K562 (cell line): ENCODE data around the gene ACKR3. TPM values are rescaled to one million over a fixed set of nuclear protein-coding genes. Genes with fewer than 3 reads are reported as not detected.

Source experiments
- ATAC-seq: fragments of 200-7000 bp; cut with Tn5 transposase; 3 replicates; pipeline ENCODE4 v1.9.1; 2020; ENCODE audit warnings: moderate library complexity
- BruUV-seq: library from RNA; stranded (reverse); fragments of 400-500 nt; replicated peaks from 2 replicates; lab custom pipeline; 2021; lab: Mats Ljungman, UMichigan
- CTCF ChIA-PET: fragments of 300-600 bp; formaldehyde crosslinking; extraction: SDS; loops from one replicate; lab custom pipeline; 2021; ENCODE audit warnings: low intra/inter-chr PET ratio; lab: Yijun Ruan, JAX
- POLR2A ChIA-PET: fragments of 300-600, 350-650 bp; sonication (Branson Sonifier 250); formaldehyde crosslinking; extraction: SDS; loops from one replicate; lab custom pipeline; 2021; ENCODE audit warnings: antibody characterized with exemption, inconsistent platforms; lab: Yijun Ruan, JAX
- DNase-seq, 4 experiments: peaks; one replicate each; pipeline versions ENCODE4 v3.0.0 to v3.0.0-alpha.2; 2011 to 2018; ENCODE audit warnings: low spot score in 3 of 4, mixed read lengths in 3 of 4; ENCODE audit errors: extremely low read depth in 1 of 4
- FAIRE-seq: peaks from 2 replicates; lab custom pipeline; 2011; peaks lifted over from hg19 to GRCh38; lab: Jason Lieb, UNC
- H2AFZ ChIP-seq: 2 replicates; pipeline ENCODE4 v1.6.0; 2011; ENCODE audit warnings: low read depth, low read length, control low read depth, inconsistent platforms
- H3K27ac ChIP-seq: fragments of 200-600 bp; 3 replicates; pipeline ENCODE4 v1.8.0; 2011; ENCODE audit warnings: low read depth, mild to moderate bottlenecking, control low read depth, inconsistent platforms, low read length, moderate library complexity, mixed read lengths; ENCODE audit errors: extremely low read depth
- H3K27me3 ChIP-seq, 2 experiments: fragments of 300-600 bp in 1 of 2; 2 replicates in 1 of 2; 3 replicates in 1 of 2; pipeline versions ENCODE4 v1.6.0 to v1.8.0; 2011; ENCODE audit warnings: inconsistent platforms in 2 of 2, low read length in 2 of 2, mild to moderate bottlenecking in 1 of 2, mixed read lengths in 1 of 2, moderate library complexity in 1 of 2; ENCODE audit not compliant: control insufficient read depth in 2 of 2, insufficient read depth in 2 of 2
- H3K36me3 ChIP-seq: fragments of 300-600 bp; 3 replicates; pipeline ENCODE4 v1.8.0; 2011; ENCODE audit warnings: mild to moderate bottlenecking, low read length, inconsistent platforms; ENCODE audit not compliant: control insufficient read depth, insufficient read depth
- H3K4me1 ChIP-seq, 2 experiments: fragments of 200-600 bp in 1 of 2; replicated peaks in 1 of 2; 2 replicates in 1 of 2; 3 replicates in 1 of 2; pipeline versions ENCODE4 v1.5.1 to v1.8.0; 2011; ENCODE audit warnings: inconsistent platforms in 2 of 2, low read length in 2 of 2, mild to moderate bottlenecking in 1 of 2, mixed read lengths in 1 of 2, moderate library complexity in 1 of 2; ENCODE audit not compliant: control insufficient read depth in 2 of 2, insufficient read depth in 2 of 2
- H3K4me2 ChIP-seq: 2 replicates; pipeline ENCODE4 v1.6.1; 2011; ENCODE audit warnings: low read length, control low read depth, inconsistent platforms, mixed read lengths; ENCODE audit not compliant: insufficient read depth
- H3K4me3 ChIP-seq: fragments of 200-600 bp; sonication (generic), shearing (Covaris generic); 2 replicates; pipeline ENCODE4 v1.5.1; 2016; ENCODE audit warnings: control low read depth, inconsistent platforms
- H3K79me2 ChIP-seq: fragments of 200-600 bp; 3 replicates; pipeline ENCODE4 v1.8.0; 2011; ENCODE audit warnings: low read length, inconsistent platforms; ENCODE audit not compliant: control insufficient read depth, insufficient read depth
- H3K9ac ChIP-seq, 2 experiments: 2 replicates each; pipeline versions ENCODE4 v1.6.0 to v1.6.1; 2011; ENCODE audit warnings: low read depth in 2 of 2, low read length in 2 of 2, control low read depth in 1 of 2, inconsistent platforms in 1 of 2, mild to moderate bottlenecking in 1 of 2, mixed read lengths in 1 of 2; ENCODE audit not compliant: insufficient read depth in 1 of 2
- H3K9me1 ChIP-seq: one replicate; pipeline ENCODE4 v1.6.0; 2011; ENCODE audit warnings: inconsistent platforms, mild to moderate bottlenecking, low read length, moderate library complexity; ENCODE audit not compliant: control insufficient read depth, insufficient read depth
- H3K9me3 ChIP-seq: replicated peaks from 2 replicates; pipeline ENCODE4 v1.5.1; 2011; ENCODE audit warnings: low read depth, low read length, inconsistent platforms; ENCODE audit not compliant: control insufficient read depth, insufficient read depth
- H4K20me1 ChIP-seq: replicated peaks from 2 replicates; pipeline ENCODE4 v1.6.1; 2011; ENCODE audit warnings: low read length, inconsistent platforms, mixed read lengths; ENCODE audit not compliant: control insufficient read depth, insufficient read depth
- BACH1 ChIP-seq: fragments of 200-800 bp; sonication (Bioruptor generic); IDR thresholded peaks from 2 replicates; pipeline ENCODE4 v1.6.1; 2016; ENCODE audit warnings: missing genetic modification characterization, missing compliant biosample characterization
- CEBPZ ChIP-seq: fragments of 150-350 bp; IDR thresholded peaks from 2 replicates; pipeline ENCODE4 v1.6.1; 2014; ENCODE audit warnings: low read depth, mild to moderate bottlenecking, low read length, borderline replicate concordance
- E2F6 ChIP-seq, 2 experiments: IDR thresholded peaks; 2 replicates each; pipeline ENCODE4 v1.6.1; 2011; ENCODE audit warnings: borderline replicate concordance in 1 of 2, control low read depth in 1 of 2, low read depth in 1 of 2, low read length in 1 of 2, mild to moderate bottlenecking in 1 of 2, mixed read lengths in 1 of 2, moderate library complexity in 1 of 2; ENCODE audit not compliant: insufficient read depth in 1 of 2, insufficient read length in 1 of 2, poor library complexity in 1 of 2, severe bottlenecking in 1 of 2; ENCODE audit errors: extremely low read depth in 1 of 2
- ELK3 ChIP-seq: fragments of 450-650 bp; formaldehyde crosslinking; IDR thresholded peaks from 2 replicates; pipeline ENCODE4 v1.4.0; 2020; ENCODE audit warnings: mild to moderate bottlenecking
- KDM4B ChIP-seq, 2 experiments: fragments of 450-650 bp in 1 of 2; sonication (generic) in 1 of 2; IDR thresholded peaks; 2 replicates each; pipeline ENCODE4 v1.6.1; 2016 to 2017; ENCODE audit warnings: borderline replicate concordance in 2 of 2, antibody characterized with exemption in 1 of 2, low read depth in 1 of 2, mild to moderate bottlenecking in 1 of 2
- MAX ChIP-seq: sonication (generic); formaldehyde crosslinking; IDR thresholded peaks from 2 replicates; pipeline ENCODE4 v1.9.0; 2022; ENCODE audit warnings: mild to moderate bottlenecking, missing genetic modification reagents
- WGBS: fragments of 100-300 bp; shearing (Covaris generic); methylation state at CpG from one replicate; pipeline ENCODE4 v1.1.6; 2016; ENCODE audit warnings: low coverage, mixed read lengths; ENCODE audit not compliant: insufficient coverage; ENCODE audit errors: missing lambda C conversion rate; 5-methylcytosine and 5-hydroxymethylcytosine counted together
- in situ Hi-C: fragments of 300-500 bp; cut with MboI; formaldehyde crosslinking; loops from 4 replicates; pipeline ENCODE4 v1.15.0; 2018; ENCODE audit warnings: inconsistent platforms, mixed read lengths
- intact Hi-C: fragments of 100-400 bp; cut with micrococcal nuclease; formaldehyde crosslinking; loops from 2 replicates; pipeline ENCODE4 v1.14.2; 2022
- polyA plus RNA-seq, 8 experiments: library from polyadenylated mRNA; depleted of rRNA in 4 of 8; stranded (reverse) in 5 of 8; unstranded in 3 of 8; fragments of >200 nt; fragmentation: Nextera tagmentation in 2 of 8; fragmentation: Illumina TruSeq in 1 of 8; extraction: Ambion mirVana in 2 of 8; extraction: Trizol in 1 of 8; gene quantifications; 2 replicates each; pipeline versions ENCODE4 v1.2.1 to v1.2.3, GENCODE V29; 2011 to 2014; ENCODE audit warnings: inconsistent platforms in 1 of 8, missing spikeins in 1 of 8
- total RNA-seq, 7 experiments: library from RNA; depleted of rRNA in 6 of 7; stranded (reverse); fragments of >200 nt in 6 of 7; fragmentation: Illumina TruSeq in 2 of 7; extraction: Trizol in 2 of 7; gene quantifications; 2 replicates each; pipeline versions ENCODE4 v1.2.1 to v1.2.3, GENCODE V29; 2011 to 2021; ENCODE audit warnings: low replicate concordance in 1 of 7

The ACKR3 gene
- total and polyA plus RNA-seq, 9 of the 15 experiments (the other 6 are each of a cell fraction or from before 2014, with no cell fraction given) = 0.07 TPM; not detected in 8

- no peak for TF ChIP-seq E2F6 (IDR thresholded peaks at IDR 0.05; ENCODE audit: borderline replicate concordance in 1 of 2, extremely low read depth in 1 of 2, insufficient read depth in 1 of 2, insufficient read length in 1 of 2, low read depth in 1 of 2, low read length in 1 of 2, poor library complexity in 1 of 2, severe bottlenecking in 1 of 2)
Measured at GRCh38 chr2:236548179-236548921, 21.3 kb upstream of the ACKR3 start (continued).

- 0% methylated on average over 2 of the region's 4 CpGs for WGBS
- POLR2A ChIA-PET = no interaction called here
- CTCF ChIA-PET = no interaction called here
- ATAC-seq (no peak), DNase-seq (no peak)
- in situ Hi-C loops (no loop called here), intact Hi-C loops (no loop called here)
- Histone ChIP-seq H3K4me2 (no peak overlapping the region), H4K20me1 (no peaks in the 10 kb centered on the region), H3K9me1 (no peaks in the 10 kb centered on the region), H3K9me3 (no peaks in the 10 kb centered on the region), H3K4me1 (no peaks in the 10 kb centered on the region)
- no peak for TF ChIP-seq BACH1 (tag)
- TF ChIP-seq KDM4B (IDR thresholded peaks at IDR 0.05; ENCODE audit: borderline replicate concordance in 2 of 2, low read depth in 1 of 2) = no peak
- no peak for TF ChIP-seq ELK3 (CRISPR knock-in tag)
- TF ChIP-seq MAX (CRISPR knock-in tag) = no peak
- TF ChIP-seq CEBPZ = no peak
- TF ChIP-seq, all 486 proteins: peak for 0
- H3K27me3 ChIP-seq = peaks cover 0 to 5% of the 10 kb centered on the region in 2 experiments; a peak in 1 of 5 replicates
- no peak overlapping the region for H3K4me3 ChIP-seq
- H3K27ac ChIP-seq = no peak overlapping the region
- H3K36me3 ChIP-seq = no peaks in the 10 kb centered on the region
- FAIRE-seq = no peak
- BruUV-seq = no TSS peak
- H2AFZ ChIP-seq = no peak overlapping the region
- H3K79me2 ChIP-seq = no peaks in the 10 kb centered on the region
- no peak overlapping the region for H3K9ac ChIP-seq
Measured at GRCh38 chr2:236549165-236549564, 20.5 kb upstream of the ACKR3 start.
